Esophagus squamous epithelium (tissue), 5 donors: ENCODE data around the gene ERN1. TPM values are rescaled to one million over a fixed set of nuclear protein-coding genes. Genes with fewer than 3 reads are reported as not detected.

Source experiments
- DNase-seq: peaks from one replicate; lab custom pipeline; 2025; lab: John Stamatoyannopoulos, UW
- H3K27ac ChIP-seq, 4 donors: fragments of 200-600 bp; sonication (generic); one replicate each; pipeline ENCODE4 v1.5.1; 2016 to 2019; ENCODE audit warnings: mild to moderate bottlenecking in 1 of 4
- H3K27me3 ChIP-seq, 4 donors: fragments of 200-600 bp; sonication (generic); 1 replicate in 3 of 4; 2 replicates in 1 of 4; pipeline versions ENCODE4 v1.5.1 to v1.6.0; 2017 to 2021; ENCODE audit warnings: antibody characterized with exemption in 1 of 4
- H3K36me3 ChIP-seq, 3 donors: fragments of 200-600 bp; sonication (generic); one replicate each; pipeline ENCODE4 v1.5.1; 2016 to 2019
- H3K4me1 ChIP-seq, 3 donors: fragments of 200-600 bp; sonication (generic); one replicate each; pipeline ENCODE4 v1.5.1; 2017 to 2019
- H3K4me3 ChIP-seq, 4 donors: fragments of 200-600 bp; sonication (generic); 1 replicate in 3 of 4; 2 replicates in 1 of 4; pipeline ENCODE4 v1.5.1; 2016 to 2019; ENCODE audit warnings: mild to moderate bottlenecking in 2 of 4, moderate library complexity in 1 of 4
- H3K9me3 ChIP-seq, 3 donors: fragments of 200-600 bp; sonication (generic); one replicate each; pipeline ENCODE4 v1.5.1; 2016 to 2019
- POLR2A ChIP-seq, 4 donors: fragments of 450-650 bp; IDR thresholded peaks; one replicate each; pipeline ENCODE4 v1.6.1; 2017; ENCODE audit warnings: antibody characterized with exemption in 4 of 4, mild to moderate bottlenecking in 4 of 4, moderate library complexity in 3 of 4
- WGBS, 2 donors: methylation state at CpG; one replicate each; pipeline ENCODE4 v1.1.5; 2018; 5-methylcytosine and 5-hydroxymethylcytosine counted together
- intact Hi-C: fragments of 100-400 bp; cut with DNase I; formaldehyde crosslinking; loops from one replicate; pipeline ENCODE4 v1.15.0; 2022
- total RNA-seq, 4 donors: library from RNA; depleted of rRNA; stranded (reverse); fragments of >200 nt; gene quantifications; one replicate each; pipeline ENCODE4 v1.1.0, GENCODE V29; 2016
- TF ChIP-seq, protein P1 (sequence below), 6 experiments: fragments of 450-650 bp in 4 of 6; fragments of 200-600 bp in 2 of 6; sonication (generic) in 2 of 6; IDR thresholded peaks; one replicate each; pipeline ENCODE4 v1.5.1; 2016 to 2019; ENCODE audit warnings: antibody characterized with exemption in 6 of 6, mild to moderate bottlenecking in 4 of 6, moderate library complexity in 4 of 6
- donor health status: DM: yes; HTN: yes; CAD: no.

ERN1 gene
- total RNA-seq, 4 donors from 2014 or later: 9.2 to 19.1 (median 15.1) TPM

GRCh38 chr17:64037802-64038201 is 92.1 kb downstream of the ERN1 start:
- H3K9me3 ChIP-seq: no peaks in the 10 kb centered on the region
- 93 to 95% methylated on average over 5 of the region's 5 CpGs for WGBS, 2 donors
- intact Hi-C loops: no loop called here
- H3K4me3 ChIP-seq: no peak overlapping the region
- peaks cover 0 to 45% (median 5%) of the 10 kb centered on the region in 3 donors for H3K36me3 ChIP-seq
- TF ChIP-seq, protein P1, sequence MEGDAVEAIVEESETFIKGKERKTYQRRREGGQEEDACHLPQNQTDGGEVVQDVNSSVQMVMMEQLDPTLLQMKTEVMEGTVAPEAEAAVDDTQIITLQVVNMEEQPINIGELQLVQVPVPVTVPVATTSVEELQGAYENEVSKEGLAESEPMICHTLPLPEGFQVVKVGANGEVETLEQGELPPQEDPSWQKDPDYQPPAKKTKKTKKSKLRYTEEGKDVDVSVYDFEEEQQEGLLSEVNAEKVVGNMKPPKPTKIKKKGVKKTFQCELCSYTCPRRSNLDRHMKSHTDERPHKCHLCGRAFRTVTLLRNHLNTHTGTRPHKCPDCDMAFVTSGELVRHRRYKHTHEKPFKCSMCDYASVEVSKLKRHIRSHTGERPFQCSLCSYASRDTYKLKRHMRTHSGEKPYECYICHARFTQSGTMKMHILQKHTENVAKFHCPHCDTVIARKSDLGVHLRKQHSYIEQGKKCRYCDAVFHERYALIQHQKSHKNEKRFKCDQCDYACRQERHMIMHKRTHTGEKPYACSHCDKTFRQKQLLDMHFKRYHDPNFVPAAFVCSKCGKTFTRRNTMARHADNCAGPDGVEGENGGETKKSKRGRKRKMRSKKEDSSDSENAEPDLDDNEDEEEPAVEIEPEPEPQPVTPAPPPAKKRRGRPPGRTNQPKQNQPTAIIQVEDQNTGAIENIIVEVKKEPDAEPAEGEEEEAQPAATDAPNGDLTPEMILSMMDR (IDR thresholded peaks at IDR 0.05): no peak
- no peak overlapping the region for H3K27ac ChIP-seq
- DNase-seq: no peak
- no peaks in the 10 kb centered on the region for H3K27me3 ChIP-seq
- no peaks in the 10 kb centered on the region for H3K4me1 ChIP-seq

GRCh38 chr17:64037180-64037579 is 92.8 kb downstream of the ERN1 start:
- Histone ChIP-seq H3K9me3 (no peaks in the 10 kb centered on the region), H3K4me1 (no peaks in the 10 kb centered on the region), H3K27ac (no peak overlapping the region), H3K4me3 (no peak overlapping the region), H3K36me3 (peaks cover 0 to 40% (median 4%) of the 10 kb centered on the region in 3 donors), H3K27me3 (no peaks in the 10 kb centered on the region)
- DNase-seq: no peak
- TF ChIP-seq, protein P1 (IDR thresholded peaks at IDR 0.05): no peak
- no peak for TF ChIP-seq POLR2A (IDR thresholded peaks at IDR 0.05)
- intact Hi-C loops: no loop called here
- WGBS, 2 donors: 89 to 100% methylated on average over 2 to 6 of the region's 6 CpGs

DNA sequence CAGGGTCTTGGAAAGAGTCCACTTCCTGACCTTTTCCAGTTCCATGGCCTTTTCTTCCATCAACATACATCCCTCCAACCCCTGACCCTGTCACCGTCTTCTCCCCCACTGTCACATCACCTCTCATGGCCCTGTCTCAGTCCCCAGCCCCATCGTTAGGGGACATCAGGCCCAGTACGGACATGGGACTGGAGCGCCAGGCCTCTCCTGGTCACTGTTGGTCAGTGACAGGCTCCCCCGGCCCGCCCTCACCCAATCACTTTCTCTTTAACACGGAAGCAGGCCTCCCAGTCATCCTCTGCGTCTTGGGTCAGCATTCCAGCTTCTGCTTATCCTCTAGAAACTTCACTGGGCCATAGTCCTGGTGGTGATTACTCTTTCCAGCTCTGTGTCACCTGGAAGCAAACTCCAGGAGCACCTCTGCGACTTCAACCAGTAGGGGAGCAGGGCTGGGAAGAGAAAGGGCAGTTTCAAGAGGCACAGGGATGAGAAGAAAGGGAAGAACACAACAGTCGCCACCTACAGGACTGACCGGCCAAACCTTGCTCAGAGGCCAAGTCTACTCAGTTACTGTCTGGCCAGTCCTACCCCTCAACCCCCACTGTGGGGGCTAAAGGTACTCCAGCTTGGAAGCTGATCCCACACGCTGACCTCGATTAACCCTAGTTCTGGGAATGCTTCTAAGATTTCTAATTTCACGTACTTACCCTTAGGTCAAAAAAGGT is 93.6 kb downstream of the ERN1 start:
- Histone ChIP-seq H3K27ac (no peak overlapping the region), H3K36me3 (peaks cover 0 to 32% (median 4%) of the 10 kb centered on the region in 3 donors), H3K4me3 (no peak overlapping the region), H3K4me1 (no peaks in the 10 kb centered on the region), H3K9me3 (no peaks in the 10 kb centered on the region), H3K27me3 (no peaks in the 10 kb centered on the region)
- 87 to 92% methylated on average over 13 to 14 of the region's 14 CpGs for WGBS, 2 donors
- no peak for DNase-seq
- TF ChIP-seq, protein P1 (IDR thresholded peaks at IDR 0.05): no peak
- no peak for TF ChIP-seq POLR2A (IDR thresholded peaks at IDR 0.05)
- intact Hi-C loops: no loop called here

- Histone ChIP-seq H3K36me3 (no peaks in the 10 kb centered on the region), H3K27me3 (no peaks in the 10 kb centered on the region), H3K27ac (no peak overlapping the region), H3K9me3 (no peaks in the 10 kb centered on the region), H3K4me3 (no peak overlapping the region), H3K4me1 (no peaks in the 10 kb centered on the region)
- no peak for DNase-seq
- intact Hi-C loops: no loop called here
- 41 to 43% methylated on average over 3 to 4 of the region's 4 CpGs for WGBS, 2 donors
- TF ChIP-seq, protein P1 (IDR thresholded peaks at IDR 0.05): no peak
- TF ChIP-seq POLR2A (IDR thresholded peaks at IDR 0.05): no peak
Measured at GRCh38 chr17:64032081-64032480, 97.9 kb downstream of the ERN1 start.

- Histone ChIP-seq H3K27ac (no peak overlapping the region), H3K36me3 (no peaks in the 10 kb centered on the region), H3K27me3 (no peaks in the 10 kb centered on the region), H3K4me3 (no peak overlapping the region), H3K9me3 (no peaks in the 10 kb centered on the region), H3K4me1 (peaks cover 0 to 12% (median 4%) of the 10 kb centered on the region in 3 donors)
- WGBS, 2 donors: 9 to 12% methylated on average over 3 of the region's 3 CpGs
- no peak for DNase-seq
- intact Hi-C loops: loop anchor here (2.0 to 10.0 kb wide), 2 partner anchors 104 kb away; no protein-coding TSS in a partner anchor
- no peak for TF ChIP-seq POLR2A (IDR thresholded peaks at IDR 0.05)
- TF ChIP-seq, protein P1 (IDR thresholded peaks at IDR 0.05): peak; percentile 51 to 87 (median 80)
Measured at GRCh38 chr17:64028874-64029464, 101.0 kb downstream of the ERN1 start.
